Ureter (tissue), 1 donor: ENCODE data around the gene BORCS8. TPM values are rescaled to one million over a fixed set of nuclear protein-coding genes. Genes with fewer than 3 reads are reported as not detected.
"Not testable (repeated sequence)": the region's sequence is repeated elsewhere in the genome, so short reads cannot be mapped to it uniquely, and the experiment has no call there.

ENCODE experiments used
- DNase-seq: peaks from one replicate; pipeline ENCODE4 v3.0.0-alpha.2; 2020; ENCODE audit warnings: low spot score
- total RNA-seq: library from RNA; stranded (reverse); gene quantifications from one replicate; pipeline ENCODE4 v1.2.4, GENCODE V29; 2023
- donor health status: DM: yes; HTN: yes; CAD: no.

Gene BORCS8
- total RNA-seq, 1 donor from 2014 or later, result 58.0 TPM

GRCh38 chr19:19149435-19149834 lies 42.5 kb downstream of the BORCS8 start:
- no peak for DNase-seq

- DNase-seq, result not testable (repeated sequence)
These were observed 43.4 kb downstream of the BORCS8 start for GRCh38 chr19:19148504-19148903.

- no peak for DNase-seq
These were observed 44.6 kb downstream of the BORCS8 start for GRCh38 chr19:19147344-19147743.

GRCh38 chr19:19146865-19147264 lies 45.1 kb downstream of the BORCS8 start:
- no peak for DNase-seq

- peak; percentile 88 for DNase-seq
These were observed 46.0 kb downstream of the BORCS8 start for GRCh38 chr19:19145684-19146608.

GRCh38 chr19:19145281-19145680 lies 46.7 kb downstream of the BORCS8 start:
- no peak for DNase-seq

GRCh38 chr19:19142347-19142746 lies 49.6 kb downstream of the BORCS8 start:
- no peak for DNase-seq

- DNase-seq, result no peak
These were observed 51.5 kb downstream of the BORCS8 start for GRCh38 chr19:19140476-19140875.

GRCh38 chr19:19139876-19140229 lies 52.1 kb downstream of the BORCS8 start:
- DNase-seq, result no peak

- DNase-seq, result peak; percentile 98
These were observed 53.6 kb downstream of the BORCS8 start, which contains the start of gene TMEM161A for GRCh38 chr19:19138109-19138981. TSS of gene TMEM161A (minus strand) at chr19:19138478. CDS start at chr19:19138428, 50 bp downstream.

- no peak for DNase-seq
These were observed 54.3 kb downstream of the BORCS8 start for GRCh38 chr19:19137556-19138108.

- DNase-seq, result not testable (repeated sequence)
These were observed 56.2 kb downstream of the BORCS8 start for GRCh38 chr19:19135713-19136112.

DNA sequence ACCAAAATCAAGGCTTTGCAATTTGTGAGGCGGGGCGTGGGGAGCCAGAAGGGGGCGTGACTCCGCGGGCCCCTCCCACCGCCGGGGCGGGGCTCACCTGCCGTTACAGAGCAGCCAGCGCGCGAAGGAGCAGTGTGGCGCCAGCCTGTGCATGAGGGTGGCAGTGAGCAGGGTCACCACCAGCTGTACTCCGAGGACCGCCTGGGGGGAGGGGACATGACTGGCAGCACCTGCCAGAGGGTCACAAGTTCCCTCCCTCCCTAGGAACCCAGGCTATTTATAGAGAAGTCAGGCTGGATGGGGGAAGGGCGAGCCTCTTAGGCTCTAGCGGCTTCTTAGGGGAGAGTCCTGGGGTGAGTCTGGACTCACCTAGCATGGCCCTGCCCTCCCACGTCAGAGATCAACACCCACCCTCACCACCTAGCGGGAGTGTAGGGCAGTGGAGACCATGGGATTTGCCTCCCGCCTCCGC lies 57.2 kb downstream of the BORCS8 start:
- no peak for DNase-seq

DNA sequence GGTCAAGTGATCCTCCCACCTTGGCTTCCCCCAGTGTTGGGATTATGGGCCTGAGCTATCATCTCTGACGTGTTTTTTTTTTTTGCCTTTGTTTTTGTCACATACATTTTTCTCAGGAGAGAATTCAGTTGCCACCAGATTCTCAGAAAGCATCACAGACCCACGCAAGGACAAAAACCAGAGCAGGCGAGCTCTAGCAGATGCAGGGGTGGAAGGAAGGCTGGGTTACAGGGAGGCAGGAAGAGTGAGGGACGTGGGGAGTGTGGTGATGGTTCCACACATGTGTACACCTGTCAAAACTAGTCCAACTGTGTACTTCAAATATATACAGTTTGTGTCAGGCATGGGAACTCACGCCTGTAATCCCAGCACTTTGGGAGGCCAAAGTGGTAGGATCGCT lies 58.0 kb downstream of the BORCS8 start:
- no peak for DNase-seq

- DNase-seq, result no peak
These were observed 59.0 kb downstream of the BORCS8 start for GRCh38 chr19:19132912-19133311.

DNA sequence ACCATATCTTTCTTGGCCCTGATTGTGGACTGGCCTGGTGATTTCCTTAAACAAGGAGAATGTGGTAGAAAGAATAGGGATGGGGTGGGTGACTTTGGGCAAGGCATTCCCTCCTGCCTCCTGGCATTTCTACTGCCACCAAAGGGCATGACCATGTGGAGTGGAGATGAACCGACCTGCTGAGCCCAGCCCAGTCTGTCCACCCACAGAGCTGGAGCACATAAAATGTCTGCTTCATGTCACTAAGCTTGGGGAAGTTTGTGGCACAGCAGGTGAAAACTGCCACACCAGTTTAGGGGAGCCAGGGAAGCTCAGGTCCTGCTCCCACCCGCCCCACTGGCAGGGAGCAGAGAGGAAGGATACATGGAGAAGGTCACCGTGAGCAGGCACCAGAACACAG lies 60.0 kb downstream of the BORCS8 start:
- no peak for DNase-seq

Other genes with a start within 250 kb of the BORCS8 start
- 99.6 TPM for gene SUGP2, start 158.6 kb downstream of the BORCS8 start, total RNA-seq
- 42.2 TPM for gene ARMC6, start 158.5 kb downstream of the BORCS8 start, total RNA-seq
- 19.6 TPM for gene SLC25A42, start 128.2 kb downstream of the BORCS8 start, total RNA-seq
- gene TMEM161A, start 53.7 kb downstream of the BORCS8 start, total RNA-seq, result 25.3 TPM
- 4.4 TPM for gene MEF2B, start 21.9 kb downstream of the BORCS8 start, total RNA-seq
- gene RFXANK, start 106 bp upstream of the BORCS8 start, total RNA-seq, result 50.6 TPM
- 24.1 TPM for gene NR2C2AP, start 11.3 kb upstream of the BORCS8 start, total RNA-seq
- gene NCAN, start 19.8 kb upstream of the BORCS8 start, total RNA-seq, result not detected
- gene TM6SF2, start 81.1 kb upstream of the BORCS8 start, total RNA-seq, result 1.8 TPM
- gene SUGP1, start 128.4 kb upstream of the BORCS8 start, total RNA-seq, result 51.8 TPM
- gene MAU2, start 128.7 kb upstream of the BORCS8 start, total RNA-seq, result 87.4 TPM
- 92.7 TPM for gene GATAD2A, start 213.5 kb upstream of the BORCS8 start, total RNA-seq